HFF-Myc (cell line): ENCODE data around the gene EEF1A1.
"Not testable (repeated sequence)": the region's sequence is repeated elsewhere in the genome, so short reads cannot be mapped to it uniquely, and the experiment has no call there.

Source experiments
- DNase-seq: peaks from one replicate; pipeline ENCODE4 v3.0.0-alpha.2; 2011; ENCODE audit warnings: low read depth; ENCODE audit errors: extremely low read depth
- H3K4me3 ChIP-seq: replicated peaks from 2 replicates; pipeline ENCODE4 v1.5.1; 2011; ENCODE audit warnings: low read depth, mild to moderate bottlenecking, control low read depth, low read length
- TF ChIP-seq, protein P1 (sequence below): IDR thresholded peaks from 2 replicates; pipeline ENCODE4 v1.5.1; 2012; ENCODE audit warnings: mild to moderate bottlenecking, low read depth, low read length, control low read depth; ENCODE audit errors: missing control alignments

Gene EEF1A1

DNA sequence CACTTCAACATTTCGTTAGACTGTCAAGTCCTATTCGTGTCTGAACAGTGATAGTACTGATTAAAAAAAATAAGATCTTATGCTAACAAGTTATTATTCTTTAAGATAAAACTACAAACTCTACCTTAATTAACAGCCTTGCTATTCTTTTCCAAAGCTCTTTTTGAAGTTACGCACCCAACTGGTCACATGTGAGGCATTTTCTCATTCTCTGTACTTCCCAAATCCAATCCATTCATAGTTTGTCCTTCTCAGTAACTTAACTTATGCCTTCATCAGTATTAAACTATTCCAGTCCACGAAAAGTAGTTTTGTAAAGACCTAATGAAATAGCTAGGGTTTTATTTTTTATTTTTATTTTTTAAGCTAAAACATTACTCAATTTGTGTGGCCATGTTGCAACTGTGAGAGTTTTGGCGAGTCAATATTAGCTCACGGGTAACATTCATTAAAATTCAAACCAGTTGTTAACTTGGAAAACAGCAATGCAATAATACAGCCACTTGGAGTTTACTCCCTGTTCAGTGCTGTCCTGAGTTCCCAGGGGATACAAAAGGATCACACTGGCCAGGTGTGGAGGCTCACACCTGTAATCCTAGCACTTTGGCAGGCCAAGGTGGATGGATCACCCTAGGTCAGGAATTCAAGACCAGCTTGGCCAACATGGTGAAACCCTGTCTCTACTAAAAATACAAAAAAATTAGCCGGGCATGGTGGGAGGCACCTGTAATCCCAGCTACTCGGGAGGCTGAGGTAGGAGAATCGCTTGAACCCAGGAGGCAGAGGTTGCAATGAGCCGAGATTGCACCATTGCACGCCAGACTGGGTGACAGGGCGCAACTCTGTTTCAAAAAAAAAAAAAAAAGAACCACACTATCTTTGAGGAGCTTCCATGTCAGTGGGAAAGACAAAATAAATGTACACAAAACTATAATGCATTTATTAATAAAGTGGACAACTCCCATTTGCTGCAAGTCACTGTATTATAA lies 27.9 kb upstream of the EEF1A1 start:
- no peak overlapping the region for H3K4me3 ChIP-seq
- TF ChIP-seq, protein P1, sequence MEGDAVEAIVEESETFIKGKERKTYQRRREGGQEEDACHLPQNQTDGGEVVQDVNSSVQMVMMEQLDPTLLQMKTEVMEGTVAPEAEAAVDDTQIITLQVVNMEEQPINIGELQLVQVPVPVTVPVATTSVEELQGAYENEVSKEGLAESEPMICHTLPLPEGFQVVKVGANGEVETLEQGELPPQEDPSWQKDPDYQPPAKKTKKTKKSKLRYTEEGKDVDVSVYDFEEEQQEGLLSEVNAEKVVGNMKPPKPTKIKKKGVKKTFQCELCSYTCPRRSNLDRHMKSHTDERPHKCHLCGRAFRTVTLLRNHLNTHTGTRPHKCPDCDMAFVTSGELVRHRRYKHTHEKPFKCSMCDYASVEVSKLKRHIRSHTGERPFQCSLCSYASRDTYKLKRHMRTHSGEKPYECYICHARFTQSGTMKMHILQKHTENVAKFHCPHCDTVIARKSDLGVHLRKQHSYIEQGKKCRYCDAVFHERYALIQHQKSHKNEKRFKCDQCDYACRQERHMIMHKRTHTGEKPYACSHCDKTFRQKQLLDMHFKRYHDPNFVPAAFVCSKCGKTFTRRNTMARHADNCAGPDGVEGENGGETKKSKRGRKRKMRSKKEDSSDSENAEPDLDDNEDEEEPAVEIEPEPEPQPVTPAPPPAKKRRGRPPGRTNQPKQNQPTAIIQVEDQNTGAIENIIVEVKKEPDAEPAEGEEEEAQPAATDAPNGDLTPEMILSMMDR = no peak

DNA sequence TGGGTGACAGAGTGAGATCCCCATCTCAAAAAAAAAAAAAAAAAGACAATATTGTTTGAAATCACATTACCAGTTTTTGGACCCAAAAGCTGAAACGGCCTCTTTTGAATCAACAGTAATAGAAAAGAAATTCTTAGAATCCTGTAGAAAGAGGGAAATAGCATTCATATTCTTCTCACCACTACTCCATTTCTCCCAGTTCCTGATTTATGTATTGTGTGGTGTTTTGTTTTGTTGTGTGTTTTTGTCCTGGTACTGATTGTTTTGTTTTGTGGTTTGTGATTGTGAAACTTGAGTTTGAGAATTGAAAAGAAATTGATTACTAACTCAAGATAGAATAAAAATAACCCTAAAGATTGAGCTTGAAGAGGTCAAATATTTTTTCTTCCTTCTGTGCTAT lies 26.2 kb upstream of the EEF1A1 start:
- H3K4me3 ChIP-seq = no peak overlapping the region
- DNase-seq = no peak

More for the DNA sequence above, 27.9 kb upstream of the EEF1A1 start:
- DNase-seq = no peak

DNA sequence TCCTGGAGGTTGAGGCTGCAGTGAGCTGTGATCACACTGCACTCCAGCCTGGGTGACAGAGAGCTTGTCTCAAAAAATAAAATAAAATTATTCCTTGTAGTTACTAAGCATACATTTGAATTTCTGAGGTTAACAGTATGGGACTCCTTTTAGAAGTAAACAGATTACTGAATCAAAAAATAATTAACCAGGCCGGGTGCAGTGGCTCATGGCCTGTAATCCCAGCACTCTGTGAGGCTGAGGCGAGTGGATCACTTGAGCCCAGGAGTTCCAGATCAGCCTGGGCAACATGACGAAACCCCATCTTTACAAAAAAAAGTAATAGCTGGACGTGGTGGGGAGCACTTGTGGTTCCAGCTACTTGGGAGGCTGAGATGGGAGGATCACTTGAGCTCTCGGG lies 22.1 kb upstream of the EEF1A1 start:
- TF ChIP-seq, protein P1 = no peak
- no peak for DNase-seq
- H3K4me3 ChIP-seq = no peak overlapping the region

More for the DNA sequence above, 26.2 kb upstream of the EEF1A1 start:
- TF ChIP-seq, protein P1 = no peak

DNA sequence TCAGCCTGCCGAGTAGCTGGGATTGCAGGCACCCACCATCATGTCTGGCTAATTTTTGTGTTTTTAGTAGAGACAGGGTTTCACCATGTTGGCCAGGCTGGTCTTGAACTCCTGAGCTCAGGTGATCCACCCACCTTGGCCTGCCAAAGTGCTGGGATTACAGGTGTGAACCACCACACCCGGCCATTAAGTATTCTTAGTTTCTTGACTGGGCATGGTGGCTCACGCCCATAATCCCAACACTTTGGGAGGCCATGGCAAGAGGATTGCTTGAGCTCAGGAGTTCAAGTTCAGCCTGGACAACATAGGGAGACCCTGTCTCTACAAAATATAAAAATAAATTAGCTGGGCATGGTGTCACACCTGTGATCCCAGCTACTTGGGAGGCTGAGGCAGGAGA lies 21.6 kb upstream of the EEF1A1 start:
- not testable (repeated sequence) for H3K4me3 ChIP-seq, DNase-seq

DNA sequence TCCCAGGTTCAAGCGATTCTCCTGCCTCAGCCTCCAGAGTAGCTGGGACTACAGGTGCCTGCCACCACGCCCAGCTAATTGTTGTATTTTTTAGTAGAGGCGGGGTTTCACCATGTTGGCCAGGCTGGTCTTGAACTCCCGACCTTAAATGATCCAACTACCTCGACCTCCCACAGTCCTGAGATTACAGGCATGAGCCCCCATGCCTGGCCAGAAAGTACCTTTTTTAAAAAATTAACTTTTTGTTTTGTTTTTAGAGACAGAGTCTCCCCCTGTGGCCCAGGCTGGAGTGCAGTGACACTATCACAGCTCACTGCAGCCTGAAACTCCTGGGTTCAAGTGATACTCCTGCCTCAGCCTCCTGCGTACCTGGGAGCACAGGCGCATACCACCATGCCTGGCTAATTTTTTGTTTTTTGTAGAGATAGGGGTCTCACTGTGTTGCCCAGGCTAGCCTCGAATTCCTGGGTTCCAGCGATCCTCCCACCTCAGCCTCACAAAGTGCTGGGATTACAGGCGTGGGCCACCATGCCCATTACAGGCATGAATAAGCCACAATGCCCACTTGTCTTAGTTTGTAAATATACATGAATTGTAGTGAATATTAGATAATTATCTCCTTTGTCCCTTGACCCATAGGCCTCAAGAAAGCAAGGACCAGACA lies 17.4 kb upstream of the EEF1A1 start:
- H3K4me3 ChIP-seq = no peak overlapping the region
- no peak for DNase-seq
- TF ChIP-seq, protein P1 = no peak

DNA sequence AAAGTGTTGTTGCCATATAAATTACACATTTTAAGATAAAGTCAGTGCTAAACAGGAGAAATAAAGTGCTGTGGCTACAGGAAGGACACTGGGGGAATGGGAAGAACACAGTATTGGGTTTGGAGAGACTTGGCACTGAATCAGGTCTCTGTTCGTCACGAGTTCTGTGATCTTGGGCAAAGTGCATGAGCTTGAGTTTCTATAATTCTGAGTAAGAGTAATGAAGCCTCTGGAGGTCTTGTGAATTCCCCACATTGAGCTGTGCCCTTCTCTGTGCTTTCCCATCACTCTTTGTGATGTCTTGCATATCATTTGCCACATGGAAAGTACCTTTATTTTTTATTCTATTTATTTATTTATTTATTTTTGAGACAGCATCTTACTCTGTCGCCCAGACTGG lies 16.8 kb upstream of the EEF1A1 start:
- no peak overlapping the region for H3K4me3 ChIP-seq
- TF ChIP-seq, protein P1 = no peak
- DNase-seq = no peak

DNA sequence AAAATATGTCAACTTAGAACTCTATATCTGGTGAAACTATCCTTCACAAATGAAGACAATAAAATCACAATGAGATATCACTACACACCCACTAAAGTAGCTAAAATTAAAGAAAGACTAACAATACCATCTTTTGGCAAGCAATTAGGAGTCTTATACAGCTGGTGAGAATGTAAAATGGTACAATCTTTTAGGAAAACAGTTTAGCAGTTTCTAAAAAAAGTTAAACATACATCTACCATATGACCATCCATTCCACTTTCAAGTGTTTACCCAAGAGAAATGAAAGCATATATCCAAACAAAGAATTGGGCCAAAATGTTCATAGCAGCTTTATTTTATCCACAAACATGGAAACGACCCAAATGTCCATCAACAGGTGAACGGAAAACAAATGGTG lies 13.8 kb upstream of the EEF1A1 start:
- no peak overlapping the region for H3K4me3 ChIP-seq
- DNase-seq = no peak
- TF ChIP-seq, protein P1 = no peak
